B cell (primary cell): ENCODE data around the gene PML. TPM values are rescaled to one million over a fixed set of nuclear protein-coding genes. Genes with fewer than 3 reads are reported as not detected.

Experiments
- ATAC-seq: fragments of 200-7000 bp; cut with Tn5 transposase; one replicate; pipeline ENCODE4 v1.10.0; 2021; ENCODE audit warnings: low read depth, mild to moderate bottlenecking, moderate number of reproducible peaks, moderate library complexity
- CTCF ChIA-PET: fragments of 350-600 bp; sonication (Branson Sonifier 250); formaldehyde crosslinking; loops from one replicate; lab custom pipeline; 2021; ENCODE audit warnings: antibody characterized with exemption, inconsistent platforms; lab: Charles Lee
- POLR2A ChIA-PET: fragments of 350-600 bp; sonication (Branson Sonifier 250); formaldehyde crosslinking; loops from one replicate; lab custom pipeline; 2021; ENCODE audit warnings: antibody characterized with exemption; lab: Charles Lee
- DNase-seq: peaks from one replicate; pipeline ENCODE4 v3.0.0; 2013
- H2AFZ ChIP-seq: 2 replicates; pipeline ENCODE4 v1.6.1; 2012; ENCODE audit warnings: mild to moderate bottlenecking, low read depth, low read length; ENCODE audit not compliant: insufficient read depth, poor library complexity, severe bottlenecking
- H3K27ac ChIP-seq, 2 donors: 1 replicate in 1 of 2; 2 replicates in 1 of 2; pipeline ENCODE4 v1.5.1; 2012 to 2013; ENCODE audit warnings: low read length in 2 of 2, mild to moderate bottlenecking in 2 of 2, moderate library complexity in 1 of 2
- H3K27me3 ChIP-seq, 4 experiments: fragments of 200-600 bp in 1 of 4; sonication (generic) in 1 of 4; replicated peaks in 1 of 4; 1 replicate in 2 of 4; 2 replicates in 2 of 4; pipeline versions ENCODE4 v1.6.1 to v1.7.0; 2013 to 2016; ENCODE audit warnings: low read length in 3 of 4, mild to moderate bottlenecking in 2 of 4, mixed read lengths in 1 of 4, moderate library complexity in 1 of 4; ENCODE audit not compliant: insufficient read depth in 4 of 4, control insufficient read depth in 3 of 4; ENCODE audit errors: control extremely low read depth in 1 of 4
- H3K36me3 ChIP-seq, 2 experiments: replicated peaks in 1 of 2; 1 replicate in 1 of 2; 2 replicates in 1 of 2; pipeline versions ENCODE4 v1.6.1 to v1.7.1; 2013; ENCODE audit warnings: low read length in 1 of 2; ENCODE audit not compliant: insufficient read depth in 2 of 2, control insufficient read depth in 1 of 2; ENCODE audit errors: control extremely low read depth in 1 of 2, extremely low read depth in 1 of 2
- H3K4me1 ChIP-seq, 2 donors: fragments of 200-600 bp in 1 of 2; sonication (generic) in 1 of 2; 1 replicate in 1 of 2; 2 replicates in 1 of 2; pipeline versions ENCODE4 v1.5.1 to v1.6.1; 2013 to 2017; ENCODE audit warnings: low read length in 2 of 2; ENCODE audit not compliant: control insufficient read depth in 2 of 2, insufficient read depth in 2 of 2
- H3K4me2 ChIP-seq: replicated peaks from 2 replicates; pipeline ENCODE3; 2012; ENCODE audit warnings: mild to moderate bottlenecking, low read depth, low read length; ENCODE audit not compliant: poor library complexity, severe bottlenecking
- H3K4me3 ChIP-seq, 5 experiments: fragments of 200-600 bp in 1 of 5; sonication (generic) in 1 of 5; 1 replicate in 3 of 5; 2 replicates in 2 of 5; pipeline versions ENCODE4 v1.5.1 to v1.7.0; 2011 to 2016; ENCODE audit warnings: low read length in 4 of 5, mild to moderate bottlenecking in 4 of 5, low read depth in 2 of 5, control low read depth in 1 of 5, moderate library complexity in 1 of 5; ENCODE audit not compliant: insufficient read depth in 1 of 5; ENCODE audit errors: control extremely low read depth in 1 of 5, extremely low read depth in 1 of 5
- H3K79me2 ChIP-seq: fragments of 200-600 bp; sonication (generic); one replicate; pipeline ENCODE4 v1.6.0; 2016; ENCODE audit warnings: low read length; ENCODE audit not compliant: control insufficient read depth, insufficient read depth
- H3K9ac ChIP-seq: fragments of 200-600 bp; sonication (generic); 2 replicates; pipeline ENCODE4 v1.6.1; 2017; ENCODE audit warnings: mild to moderate bottlenecking, low read length, moderate library complexity
- H3K9me3 ChIP-seq, 3 donors: one replicate each; pipeline versions ENCODE4 v1.6.1 to v1.7.1; 2013; ENCODE audit warnings: low read length in 2 of 3; ENCODE audit not compliant: control insufficient read depth in 2 of 3, insufficient read depth in 1 of 3; ENCODE audit errors: control extremely low read depth in 1 of 3
- H4K20me1 ChIP-seq: 2 replicates; pipeline ENCODE4 v1.6.0; 2012; ENCODE audit warnings: mild to moderate bottlenecking, low read length; ENCODE audit not compliant: insufficient read depth, control insufficient read depth, poor library complexity, severe bottlenecking
- H3K27ac Mint-ChIP-seq: one replicate; pipeline ENCODE4 v1.8.0; 2021; ENCODE audit warnings: mixed read lengths
- H3K27me3 Mint-ChIP-seq: one replicate; pipeline ENCODE4 v1.8.0; 2021; ENCODE audit warnings: mixed read lengths
- H3K4me1 Mint-ChIP-seq: one replicate; pipeline ENCODE4 v1.8.0; 2021; ENCODE audit warnings: mixed read lengths
- H3K4me3 Mint-ChIP-seq: one replicate; pipeline ENCODE4 v1.8.0; 2021; ENCODE audit warnings: mixed read lengths
- H3K9me3 Mint-ChIP-seq: one replicate; pipeline ENCODE4 v1.8.0; 2022; ENCODE audit warnings: mixed read lengths; ENCODE audit not compliant: insufficient read depth
- CTCF ChIP-seq: fragments of 200-600 bp; IDR thresholded peaks from one replicate; pipeline ENCODE4 v1.8.0; 2022; ENCODE audit warnings: antibody characterized with exemption, mild to moderate bottlenecking
- EZH2 ChIP-seq: IDR thresholded peaks from 2 replicates; pipeline ENCODE4 v1.6.1; 2012; ENCODE audit warnings: borderline replicate concordance, low read depth, mild to moderate bottlenecking, moderate library complexity, low read length; ENCODE audit not compliant: insufficient read depth, poor library complexity, severe bottlenecking
- WGBS: methylation state at CpG from one replicate; pipeline ENCODE4 v1.1.5; 2013; ENCODE audit warnings: missing lambda C conversion rate; ENCODE audit not compliant: insufficient coverage; 5-methylcytosine and 5-hydroxymethylcytosine counted together
- intact Hi-C: fragments of 100-400 bp; cut with micrococcal nuclease; formaldehyde crosslinking; loops from one replicate; pipeline ENCODE4 v1.10.0; 2022
- polyA plus RNA-seq: library from polyadenylated mRNA; depleted of rRNA; stranded (reverse); fragments of >200 nt; gene quantifications from 2 replicates; pipeline ENCODE4 v1.2.3, GENCODE V29; 2012
- total RNA-seq, 2 donors: library from RNA; stranded (reverse); fragments of 120-200 nt in 1 of 2; gene quantifications; 1 replicate in 1 of 2; 2 replicates in 1 of 2; pipeline versions ENCODE4 v1.2.3 to v1.2.4, GENCODE V29; 2013 to 2022

The PML gene
- total and polyA plus RNA-seq, 2 donors (not counting 1 experiment from before 2014, with no cell fraction given): 59.2 to 66.3 TPM

GRCh38 chr15:74044267-74045110, 50.0 kb downstream of the PML start:
- Histone ChIP-seq H3K4me3 (no peak overlapping the region), H3K79me2 (no peaks in the 10 kb centered on the region), H2AFZ (no peak overlapping the region), H3K36me3 (peaks cover 0 to 25% of the 10 kb centered on the region in 2 experiments), H3K27ac (no peak overlapping the region), H3K9ac (no peak overlapping the region), H4K20me1 (no peaks in the 10 kb centered on the region), H3K9me3 (no peaks in the 10 kb centered on the region), H3K4me2 (no peak overlapping the region), H3K27me3 (no peaks in the 10 kb centered on the region), H3K4me1 (peaks cover 4 to 6% of the 10 kb centered on the region in 2 donors)
- Mint-ChIP-seq H3K27ac (no peak overlapping the region), H3K27me3 (no peaks in the 10 kb centered on the region), H3K4me3 (no peak overlapping the region), H3K4me1 (peaks cover 7% of the 10 kb centered on the region), H3K9me3 (no peaks in the 10 kb centered on the region)
- CTCF ChIA-PET: interaction anchor here (1.4 to 4.0 kb wide), 2 partner anchors 10 to 71 kb away, joined by 4 to 14 read pairs; no protein-coding TSS in a partner anchor
- TF ChIP-seq EZH2 (no peak), CTCF (no peak)
- no peak for ATAC-seq
- 92% methylated on average over 30 of the region's 31 CpGs for WGBS
- no peak for DNase-seq
- intact Hi-C loops: no loop called here
- POLR2A ChIA-PET: no interaction called here

GRCh38 chr15:74045184-74045583, 50.7 kb downstream of the PML start:
- ChIA-PET POLR2A (no interaction called here), CTCF (interaction anchor here (1.0 to 4.0 kb wide), 3 partner anchors 8 to 72 kb away, joined by 3 to 14 read pairs (median 4); partner anchors contain the start of gene PML)
- TF ChIP-seq CTCF (no peak), EZH2 (no peak)
- H3K4me3 Mint-ChIP-seq: no peak overlapping the region
- Histone ChIP-seq H3K9me3 (no peaks in the 10 kb centered on the region), H3K27ac (no peak overlapping the region), H3K4me1 (peaks cover 4 to 6% of the 10 kb centered on the region in 2 donors), H3K4me2 (no peak overlapping the region), H2AFZ (no peak overlapping the region), H4K20me1 (no peaks in the 10 kb centered on the region), H3K27me3 (no peaks in the 10 kb centered on the region), H3K36me3 (peaks cover 0 to 25% of the 10 kb centered on the region in 2 experiments), H3K9ac (no peak overlapping the region), H3K79me2 (no peaks in the 10 kb centered on the region), H3K4me3 (no peak overlapping the region)
- H3K27ac Mint-ChIP-seq: no peak overlapping the region
- H3K9me3 Mint-ChIP-seq: no peaks in the 10 kb centered on the region
- DNase-seq (no peak), ATAC-seq (no peak)
- H3K4me1 Mint-ChIP-seq: peaks cover 7% of the 10 kb centered on the region
- no peaks in the 10 kb centered on the region for H3K27me3 Mint-ChIP-seq
- intact Hi-C loops: no loop called here
